ENCODE results near the gene KCNH2. TPM values are rescaled to one million over a fixed set of nuclear protein-coding genes. Genes with fewer than 3 reads are reported as not detected.

Gene KCNH2
- total RNA-seq, 4 donors from 2014 or later, result 0.22 TPM; not detected in 3

GRCh38 chr7:150990416-150991186 lies 12.5 kb upstream of the KCNH2 start, which contains the start of gene NOS3:
TSS of gene NOS3 (plus strand) at chr7:150991017. CDS start at chr7:150993804, 2,787 bp downstream.
- TF ChIP-seq CTCF (IDR thresholded peaks at IDR 0.05; ENCODE audit: low read depth), result no peak

- TF ChIP-seq CTCF (IDR thresholded peaks at IDR 0.05; ENCODE audit: low read depth), result no peak
Observed at GRCh38 chr7:150989456-150989855, 11.3 kb upstream of the KCNH2 start.

- no peak for TF ChIP-seq CTCF (IDR thresholded peaks at IDR 0.05; ENCODE audit: low read depth)
Observed at GRCh38 chr7:150988230-150989226, 10.4 kb upstream of the KCNH2 start.

GRCh38 chr7:150986556-150986955 lies 8.4 kb upstream of the KCNH2 start:
- no peak for TF ChIP-seq CTCF (IDR thresholded peaks at IDR 0.05; ENCODE audit: low read depth)

GRCh38 chr7:150986099-150986512 lies 8.0 kb upstream of the KCNH2 start:
- TF ChIP-seq CTCF (IDR thresholded peaks at IDR 0.05; ENCODE audit: low read depth), result no peak

- TF ChIP-seq CTCF (IDR thresholded peaks at IDR 0.05; ENCODE audit: low read depth), result no peak
Observed at GRCh38 chr7:150983893-150984368, 5.8 kb upstream of the KCNH2 start.

- TF ChIP-seq CTCF (IDR thresholded peaks at IDR 0.05; ENCODE audit: low read depth), result no peak
Observed at GRCh38 chr7:150982351-150982750, 4.2 kb upstream of the KCNH2 start.

Data from subcutaneous adipose tissue (tissue), 4 donors.